Measurements from ENCODE around the gene CHD6.

CHD6 gene

GRCh38 chr20:41526327-41526726 is 91.8 kb downstream of the CHD6 start:
- H3K27me3 ChIP-seq (ENCODE audit: insufficient read depth, low read length): no peaks in the 10 kb centered on the region
- 0 out of 2 replicates have a peak, but pooled peaks cover 2% of the 10 kb centered on the region for H3K36me3 ChIP-seq (ENCODE audit: insufficient read depth, low read length)
- peaks cover 17% of the 10 kb centered on the region for H3K4me1 ChIP-seq (ENCODE audit: control insufficient read depth, insufficient read depth, low read length, unreplicated experiment)
- no peak overlapping the region for H2AFZ ChIP-seq (ENCODE audit: low read length, unreplicated experiment)
- peak overlapping the region; percentile 71; the same call in 1 of the 2 replicates for H3K4me3 ChIP-seq (ENCODE audit: low read depth, low read length)
- no peaks in the 10 kb centered on the region for H3K79me2 ChIP-seq (ENCODE audit: control insufficient read depth, insufficient read depth, low read length, unreplicated experiment)
- H3K27ac ChIP-seq (ENCODE audit: low read depth, low read length): no peak overlapping the region

GRCh38 chr20:41524980-41525613 is 93.1 kb downstream of the CHD6 start:
- H3K4me3 ChIP-seq (ENCODE audit: low read depth, low read length): peak overlapping the region; percentile 71
- H2AFZ ChIP-seq (ENCODE audit: low read length, unreplicated experiment): no peak overlapping the region

GRCh38 chr20:41523857-41524256 is 94.3 kb downstream of the CHD6 start:
- H2AFZ ChIP-seq (ENCODE audit: low read length, unreplicated experiment): no peak overlapping the region
- H3K27ac ChIP-seq (ENCODE audit: low read depth, low read length): no peak overlapping the region
- no peak overlapping the region for H3K4me3 ChIP-seq (ENCODE audit: low read depth, low read length)
- H3K4me1 ChIP-seq (ENCODE audit: control insufficient read depth, insufficient read depth, low read length, unreplicated experiment): peaks cover 17% of the 10 kb centered on the region
- H3K79me2 ChIP-seq (ENCODE audit: control insufficient read depth, insufficient read depth, low read length, unreplicated experiment): no peaks in the 10 kb centered on the region
- H3K27me3 ChIP-seq (ENCODE audit: insufficient read depth, low read length): no peaks in the 10 kb centered on the region
- 0 out of 2 replicates have a peak, but pooled peaks cover 3% of the 10 kb centered on the region for H3K36me3 ChIP-seq (ENCODE audit: insufficient read depth, low read length)

More at GRCh38 chr20:41524980-41525613, 93.1 kb downstream of the CHD6 start:
- H3K79me2 ChIP-seq (ENCODE audit: control insufficient read depth, insufficient read depth, low read length, unreplicated experiment): no peaks in the 10 kb centered on the region
- H3K4me1 ChIP-seq (ENCODE audit: control insufficient read depth, insufficient read depth, low read length, unreplicated experiment): peaks cover 17% of the 10 kb centered on the region
- H3K27ac ChIP-seq (ENCODE audit: low read depth, low read length): no peak overlapping the region
- 0 out of 2 replicates have a peak, but pooled peaks cover 3% of the 10 kb centered on the region for H3K36me3 ChIP-seq (ENCODE audit: insufficient read depth, low read length)
- H3K27me3 ChIP-seq (ENCODE audit: insufficient read depth, low read length): no peaks in the 10 kb centered on the region

- Histone ChIP-seq H3K79me2 (ENCODE audit: control insufficient read depth, insufficient read depth, low read length, unreplicated experiment) (no peaks in the 10 kb centered on the region), H2AFZ (ENCODE audit: low read length, unreplicated experiment) (no peak overlapping the region), H3K4me1 (ENCODE audit: control insufficient read depth, insufficient read depth, low read length, unreplicated experiment) (no peaks in the 10 kb centered on the region), H3K4me3 (ENCODE audit: low read depth, low read length) (no peak overlapping the region), H3K27me3 (ENCODE audit: insufficient read depth, low read length) (no peaks in the 10 kb centered on the region), H3K36me3 (ENCODE audit: insufficient read depth, low read length) (no peaks in the 10 kb centered on the region), H3K27ac (ENCODE audit: low read depth, low read length) (no peak overlapping the region)
Measured at GRCh38 chr20:41513829-41514228, 104.3 kb downstream of the CHD6 start.

- H3K27ac ChIP-seq (ENCODE audit: low read depth, low read length): no peak overlapping the region
- no peaks in the 10 kb centered on the region for H3K4me1 ChIP-seq (ENCODE audit: control insufficient read depth, insufficient read depth, low read length, unreplicated experiment)
- H2AFZ ChIP-seq (ENCODE audit: low read length, unreplicated experiment): no peak overlapping the region
- no peaks in the 10 kb centered on the region for H3K27me3 ChIP-seq (ENCODE audit: insufficient read depth, low read length)
- 0 out of 2 replicates have a peak, but pooled peaks cover 3% of the 10 kb centered on the region for H3K36me3 ChIP-seq (ENCODE audit: insufficient read depth, low read length)
- no peaks in the 10 kb centered on the region for H3K79me2 ChIP-seq (ENCODE audit: control insufficient read depth, insufficient read depth, low read length, unreplicated experiment)
- no peak overlapping the region for H3K4me3 ChIP-seq (ENCODE audit: low read depth, low read length)
Measured at GRCh38 chr20:41512624-41513023, 105.6 kb downstream of the CHD6 start.

GRCh38 chr20:41510847-41511450 is 107.2 kb downstream of the CHD6 start:
- Histone ChIP-seq H3K27me3 (ENCODE audit: insufficient read depth, low read length) (no peaks in the 10 kb centered on the region), H3K4me3 (ENCODE audit: low read depth, low read length) (no peak overlapping the region), H3K79me2 (ENCODE audit: control insufficient read depth, insufficient read depth, low read length, unreplicated experiment) (no peaks in the 10 kb centered on the region), H3K36me3 (ENCODE audit: insufficient read depth, low read length) (peaks cover 14% of the 10 kb centered on the region), H2AFZ (ENCODE audit: low read length, unreplicated experiment) (no peak overlapping the region), H3K4me1 (ENCODE audit: control insufficient read depth, insufficient read depth, low read length, unreplicated experiment) (no peaks in the 10 kb centered on the region), H3K27ac (ENCODE audit: low read depth, low read length) (no peak overlapping the region)

- no peaks in the 10 kb centered on the region for H3K4me1 ChIP-seq (ENCODE audit: control insufficient read depth, insufficient read depth, low read length, unreplicated experiment)
- no peaks in the 10 kb centered on the region for H3K79me2 ChIP-seq (ENCODE audit: control insufficient read depth, insufficient read depth, low read length, unreplicated experiment)
- no peak overlapping the region for H2AFZ ChIP-seq (ENCODE audit: low read length, unreplicated experiment)
- peaks cover 15% of the 10 kb centered on the region for H3K36me3 ChIP-seq (ENCODE audit: insufficient read depth, low read length)
- no peaks in the 10 kb centered on the region for H3K27me3 ChIP-seq (ENCODE audit: insufficient read depth, low read length)
- no peak overlapping the region for H3K4me3 ChIP-seq (ENCODE audit: low read depth, low read length)
- H3K27ac ChIP-seq (ENCODE audit: low read depth, low read length): no peak overlapping the region
Measured at GRCh38 chr20:41510224-41510623, 108.0 kb downstream of the CHD6 start.

GRCh38 chr20:41509316-41510200 is 108.6 kb downstream of the CHD6 start:
- H3K4me3 ChIP-seq (ENCODE audit: low read depth, low read length): no peak overlapping the region
- no peaks in the 10 kb centered on the region for H3K4me1 ChIP-seq (ENCODE audit: control insufficient read depth, insufficient read depth, low read length, unreplicated experiment)
- no peak overlapping the region for H3K27ac ChIP-seq (ENCODE audit: low read depth, low read length)
- H3K27me3 ChIP-seq (ENCODE audit: insufficient read depth, low read length): no peaks in the 10 kb centered on the region
- H2AFZ ChIP-seq (ENCODE audit: low read length, unreplicated experiment): no peak overlapping the region
- peaks cover 15% of the 10 kb centered on the region for H3K36me3 ChIP-seq (ENCODE audit: insufficient read depth, low read length)
- H3K79me2 ChIP-seq (ENCODE audit: control insufficient read depth, insufficient read depth, low read length, unreplicated experiment): no peaks in the 10 kb centered on the region

GRCh38 chr20:41508335-41508734 is 109.8 kb downstream of the CHD6 start:
- Histone ChIP-seq H2AFZ (ENCODE audit: low read length, unreplicated experiment) (no peak overlapping the region), H3K4me3 (ENCODE audit: low read depth, low read length) (no peak overlapping the region), H3K79me2 (ENCODE audit: control insufficient read depth, insufficient read depth, low read length, unreplicated experiment) (no peaks in the 10 kb centered on the region), H3K27ac (ENCODE audit: low read depth, low read length) (no peak overlapping the region), H3K4me1 (ENCODE audit: control insufficient read depth, insufficient read depth, low read length, unreplicated experiment) (no peaks in the 10 kb centered on the region), H3K36me3 (ENCODE audit: insufficient read depth, low read length) (peaks cover 15% of the 10 kb centered on the region), H3K27me3 (ENCODE audit: insufficient read depth, low read length) (no peaks in the 10 kb centered on the region)

GRCh38 chr20:41507851-41508250 is 110.3 kb downstream of the CHD6 start:
- H3K27me3 ChIP-seq (ENCODE audit: insufficient read depth, low read length): no peaks in the 10 kb centered on the region
- H3K79me2 ChIP-seq (ENCODE audit: control insufficient read depth, insufficient read depth, low read length, unreplicated experiment): no peaks in the 10 kb centered on the region
- H3K4me3 ChIP-seq (ENCODE audit: low read depth, low read length): no peak overlapping the region
- no peak overlapping the region for H3K27ac ChIP-seq (ENCODE audit: low read depth, low read length)
- no peak overlapping the region for H2AFZ ChIP-seq (ENCODE audit: low read length, unreplicated experiment)
- H3K36me3 ChIP-seq (ENCODE audit: insufficient read depth, low read length): peaks cover 15% of the 10 kb centered on the region
- no peaks in the 10 kb centered on the region for H3K4me1 ChIP-seq (ENCODE audit: control insufficient read depth, insufficient read depth, low read length, unreplicated experiment)

Measured in ACC112 (cell line).